Loucy (cell line): Measurements from ENCODE around the gene SUMO2.

Experiments used
- H2AFZ ChIP-seq: fragments of 200-600 bp; sonication (generic); 2 replicates; pipeline ENCODE4 v1.6.0; 2016; ENCODE audit warnings: antibody characterized with exemption, mild to moderate bottlenecking, low read length, moderate library complexity
- H3F3A ChIP-seq: fragments of 200-600 bp; 2 replicates; pipeline ENCODE4 v1.6.0; 2016; ENCODE audit warnings: antibody characterized with exemption, low read depth, mild to moderate bottlenecking
- H3K27me3 ChIP-seq: fragments of 200-600 bp; sonication (generic); 2 replicates; pipeline ENCODE4 v1.6.1; 2014; ENCODE audit warnings: low read length, mild to moderate bottlenecking; ENCODE audit not compliant: insufficient read depth, poor library complexity, severe bottlenecking
- H3K36me3 ChIP-seq: fragments of 200-600 bp; sonication (generic); 2 replicates; pipeline ENCODE4 v1.6.1; 2016; ENCODE audit warnings: low read length; ENCODE audit not compliant: insufficient read depth
- H3K4me1 ChIP-seq: fragments of 200-600 bp; sonication (generic); 2 replicates; pipeline ENCODE4 v1.5.1; 2014; ENCODE audit warnings: low read length, mild to moderate bottlenecking; ENCODE audit not compliant: insufficient read depth, poor library complexity, severe bottlenecking
- H3K4me2 ChIP-seq: fragments of 200-600 bp; sonication (generic); 2 replicates; pipeline ENCODE4 v1.6.0; 2014; ENCODE audit warnings: antibody characterized with exemption, low read length, low read depth, mild to moderate bottlenecking; ENCODE audit not compliant: poor library complexity, severe bottlenecking
- H3K4me3 ChIP-seq: fragments of 200-600 bp; sonication (generic); 2 replicates; pipeline ENCODE4 v1.5.1; 2014; ENCODE audit warnings: low read length, mild to moderate bottlenecking, mixed read lengths; ENCODE audit not compliant: poor library complexity, severe bottlenecking
- H3K79me2 ChIP-seq: fragments of 200-600 bp; sonication (generic); 2 replicates; pipeline ENCODE4 v1.6.1; 2014; ENCODE audit warnings: low read length; ENCODE audit not compliant: insufficient read depth
- H3K9ac ChIP-seq: fragments of 200-600 bp; sonication (generic); 2 replicates; pipeline ENCODE4 v1.6.0; 2014; ENCODE audit warnings: mild to moderate bottlenecking, low read depth, low read length, moderate library complexity; ENCODE audit not compliant: poor library complexity, severe bottlenecking
- H3K9me2 ChIP-seq: fragments of 200-600 bp; sonication (generic); replicated peaks from 2 replicates; pipeline ENCODE4 v1.6.1; 2016; ENCODE audit warnings: low read depth, low read length, mixed read lengths
- H3K9me3 ChIP-seq: fragments of 200-600 bp; sonication (generic); 2 replicates; pipeline ENCODE4 v1.6.1; 2014; ENCODE audit warnings: mild to moderate bottlenecking, antibody characterized with exemption, low read length, low read depth; ENCODE audit not compliant: insufficient read depth
- H4K20me1 ChIP-seq: fragments of 200-600 bp; sonication (generic); 2 replicates; pipeline ENCODE4 v1.6.0; 2014; ENCODE audit warnings: antibody characterized with exemption, low read length, mild to moderate bottlenecking; ENCODE audit not compliant: insufficient read depth, poor library complexity, severe bottlenecking
- EZH2phosphoT487 ChIP-seq: fragments of 200-600 bp; IDR thresholded peaks from 2 replicates; pipeline ENCODE4 v1.6.1; 2018; ENCODE audit warnings: antibody characterized with exemption, mild to moderate bottlenecking, moderate library complexity, borderline replicate concordance
- TF ChIP-seq, protein P1 (sequence below): fragments of 200-600 bp; sonication (generic); conservative IDR thresholded peaks from 2 replicates; pipeline ENCODE4 v1.5.1; 2014; ENCODE audit warnings: mild to moderate bottlenecking, antibody characterized with exemption, low read length

The SUMO2 gene

GRCh38 chr17:75225016-75225415 is 42.3 kb upstream of the SUMO2 start:
- Histone ChIP-seq H3K9ac (no peak overlapping the region), H3K79me2 (no peaks in the 10 kb centered on the region), H3K27me3 (no peaks in the 10 kb centered on the region), H4K20me1 (no peaks in the 10 kb centered on the region), H3K9me2 (no peaks in the 10 kb centered on the region), H3K4me1 (no peaks in the 10 kb centered on the region), H3K4me2 (no peak overlapping the region), H3K36me3 (peaks cover 61% of the 10 kb centered on the region; the same call in 1 of the 2 replicates), H2AFZ (no peak overlapping the region), H3K9me3 (no peaks in the 10 kb centered on the region), H3F3A (no peaks in the 10 kb centered on the region), H3K4me3 (no peak overlapping the region)
- no peak for TF ChIP-seq EZH2phosphoT487
- TF ChIP-seq, protein P1, sequence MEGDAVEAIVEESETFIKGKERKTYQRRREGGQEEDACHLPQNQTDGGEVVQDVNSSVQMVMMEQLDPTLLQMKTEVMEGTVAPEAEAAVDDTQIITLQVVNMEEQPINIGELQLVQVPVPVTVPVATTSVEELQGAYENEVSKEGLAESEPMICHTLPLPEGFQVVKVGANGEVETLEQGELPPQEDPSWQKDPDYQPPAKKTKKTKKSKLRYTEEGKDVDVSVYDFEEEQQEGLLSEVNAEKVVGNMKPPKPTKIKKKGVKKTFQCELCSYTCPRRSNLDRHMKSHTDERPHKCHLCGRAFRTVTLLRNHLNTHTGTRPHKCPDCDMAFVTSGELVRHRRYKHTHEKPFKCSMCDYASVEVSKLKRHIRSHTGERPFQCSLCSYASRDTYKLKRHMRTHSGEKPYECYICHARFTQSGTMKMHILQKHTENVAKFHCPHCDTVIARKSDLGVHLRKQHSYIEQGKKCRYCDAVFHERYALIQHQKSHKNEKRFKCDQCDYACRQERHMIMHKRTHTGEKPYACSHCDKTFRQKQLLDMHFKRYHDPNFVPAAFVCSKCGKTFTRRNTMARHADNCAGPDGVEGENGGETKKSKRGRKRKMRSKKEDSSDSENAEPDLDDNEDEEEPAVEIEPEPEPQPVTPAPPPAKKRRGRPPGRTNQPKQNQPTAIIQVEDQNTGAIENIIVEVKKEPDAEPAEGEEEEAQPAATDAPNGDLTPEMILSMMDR = no peak

- Histone ChIP-seq H4K20me1 (no peaks in the 10 kb centered on the region), H3K4me2 (no peak overlapping the region), H3K9me2 (no peaks in the 10 kb centered on the region), H3K27me3 (no peaks in the 10 kb centered on the region), H3K4me1 (no peaks in the 10 kb centered on the region), H3F3A (no peaks in the 10 kb centered on the region), H3K36me3 (peaks cover 62% of the 10 kb centered on the region; the same call in 1 of the 2 replicates), H3K4me3 (no peak overlapping the region), H3K79me2 (no peaks in the 10 kb centered on the region), H3K9ac (no peak overlapping the region), H2AFZ (no peak overlapping the region), H3K9me3 (no peaks in the 10 kb centered on the region)
- TF ChIP-seq EZH2phosphoT487 = no peak
- TF ChIP-seq, protein P1 = no peak
Observed at GRCh38 chr17:75219815-75220214, 37.1 kb upstream of the SUMO2 start.

GRCh38 chr17:75218131-75218530 is 35.4 kb upstream of the SUMO2 start:
- Histone ChIP-seq H3K4me1 (no peaks in the 10 kb centered on the region), H3K4me3 (no peak overlapping the region), H3K79me2 (no peaks in the 10 kb centered on the region), H3K9me2 (no peaks in the 10 kb centered on the region), H2AFZ (no peak overlapping the region), H3K4me2 (no peak overlapping the region), H3K9me3 (no peaks in the 10 kb centered on the region), H4K20me1 (no peaks in the 10 kb centered on the region), H3K9ac (no peak overlapping the region), H3K27me3 (no peaks in the 10 kb centered on the region), H3K36me3 (peaks cover 69% of the 10 kb centered on the region; the same call in 1 of the 2 replicates), H3F3A (no peaks in the 10 kb centered on the region)
- TF ChIP-seq EZH2phosphoT487 = no peak
- TF ChIP-seq, protein P1 = no peak
